A673 (cell line): ENCODE measurements around the gene DNAJC4.

Experiments
- CTCF ChIP-seq: fragments of 300-800, 200-600 bp; sonication (generic); conservative IDR thresholded peaks from 2 replicates; pipeline ENCODE4 v1.5.1; 2017; ENCODE audit warnings: low read depth, mild to moderate bottlenecking, antibody characterized with exemption, low read length, moderate library complexity, mixed read lengths
- EZH2 ChIP-seq: fragments of 200-600 bp; sonication (generic); IDR thresholded peaks from 2 replicates; pipeline ENCODE4 v1.6.1; 2017; ENCODE audit warnings: borderline replicate concordance, low read depth, mild to moderate bottlenecking, mixed read lengths, antibody characterized with exemption, low read length; ENCODE audit not compliant: poor library complexity, severe bottlenecking

- TF ChIP-seq CTCF (no peak), EZH2 (no peak)
These were observed 28.8 kb upstream of the DNAJC4 start for GRCh38 chr11:64201543-64201942.
